Lower lobe of right lung (tissue), 2 donors: ENCODE data around the gene HTT. TPM values are rescaled to one million over a fixed set of nuclear protein-coding genes. Genes with fewer than 3 reads are reported as not detected.

Experiments used
- ATAC-seq, 2 donors: fragments of 200-7000 bp; cut with Tn5 transposase; one replicate each; pipeline ENCODE4 v1.9.1; 2020 to 2022; ENCODE audit warnings: mild to moderate bottlenecking in 2 of 2, moderate library complexity in 2 of 2
- DNase-seq: peaks from one replicate; pipeline ENCODE4 v3.0.0-alpha.2; 2020
- H3K27ac ChIP-seq: fragments of 200-600 bp; one replicate; pipeline ENCODE4 v1.8.0; 2022
- H3K27me3 ChIP-seq: fragments of 200-600 bp; one replicate; pipeline ENCODE4 v1.8.0; 2022; ENCODE audit warnings: low read depth
- H3K36me3 ChIP-seq: fragments of 200-600 bp; one replicate; pipeline ENCODE4 v1.8.0; 2022; ENCODE audit warnings: mild to moderate bottlenecking
- H3K4me1 ChIP-seq: fragments of 200-600 bp; one replicate; pipeline ENCODE4 v1.8.0; 2022
- H3K4me3 ChIP-seq: fragments of 200-600 bp; one replicate; pipeline ENCODE4 v1.8.0; 2022; ENCODE audit warnings: mild to moderate bottlenecking
- H3K9me3 ChIP-seq: fragments of 200-600 bp; one replicate; pipeline ENCODE4 v1.8.0; 2022
- intact Hi-C: fragments of 100-400 bp; cut with DNase I; formaldehyde crosslinking; loops from one replicate; pipeline ENCODE4 v1.11.0; 2022
- total RNA-seq: library from RNA; stranded (reverse); fragmentation: NEBNext Ultra II Directional; extraction: Animal tissue kit (Norgen Biotek cat#: 25700); gene quantifications from one replicate; pipeline ENCODE4 v1.2.1, GENCODE V29; 2021
- TF ChIP-seq, protein P1 (sequence below): fragments of 200-600 bp; IDR thresholded peaks from one replicate; pipeline ENCODE4 v1.8.0; 2022; ENCODE audit warnings: antibody characterized with exemption, mild to moderate bottlenecking
- donor health status: DM: no; HTN: yes; CAD: no; lungs with severe emphysema.

HTT gene
- total RNA-seq, 1 donor from 2014 or later: 73.1 TPM

GRCh38 chr4:3245676-3246075 lies 171.2 kb downstream of the HTT start:
- TF ChIP-seq, protein P1, sequence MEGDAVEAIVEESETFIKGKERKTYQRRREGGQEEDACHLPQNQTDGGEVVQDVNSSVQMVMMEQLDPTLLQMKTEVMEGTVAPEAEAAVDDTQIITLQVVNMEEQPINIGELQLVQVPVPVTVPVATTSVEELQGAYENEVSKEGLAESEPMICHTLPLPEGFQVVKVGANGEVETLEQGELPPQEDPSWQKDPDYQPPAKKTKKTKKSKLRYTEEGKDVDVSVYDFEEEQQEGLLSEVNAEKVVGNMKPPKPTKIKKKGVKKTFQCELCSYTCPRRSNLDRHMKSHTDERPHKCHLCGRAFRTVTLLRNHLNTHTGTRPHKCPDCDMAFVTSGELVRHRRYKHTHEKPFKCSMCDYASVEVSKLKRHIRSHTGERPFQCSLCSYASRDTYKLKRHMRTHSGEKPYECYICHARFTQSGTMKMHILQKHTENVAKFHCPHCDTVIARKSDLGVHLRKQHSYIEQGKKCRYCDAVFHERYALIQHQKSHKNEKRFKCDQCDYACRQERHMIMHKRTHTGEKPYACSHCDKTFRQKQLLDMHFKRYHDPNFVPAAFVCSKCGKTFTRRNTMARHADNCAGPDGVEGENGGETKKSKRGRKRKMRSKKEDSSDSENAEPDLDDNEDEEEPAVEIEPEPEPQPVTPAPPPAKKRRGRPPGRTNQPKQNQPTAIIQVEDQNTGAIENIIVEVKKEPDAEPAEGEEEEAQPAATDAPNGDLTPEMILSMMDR: no peak
- Histone ChIP-seq H3K36me3 (peaks cover 19% of the 10 kb centered on the region), H3K27ac (no peak overlapping the region), H3K9me3 (no peaks in the 10 kb centered on the region), H3K4me1 (no peaks in the 10 kb centered on the region), H3K27me3 (no peaks in the 10 kb centered on the region), H3K4me3 (no peak overlapping the region)
- ATAC-seq (no peak), DNase-seq (no peak)
- intact Hi-C loops: no loop called here

DNA sequence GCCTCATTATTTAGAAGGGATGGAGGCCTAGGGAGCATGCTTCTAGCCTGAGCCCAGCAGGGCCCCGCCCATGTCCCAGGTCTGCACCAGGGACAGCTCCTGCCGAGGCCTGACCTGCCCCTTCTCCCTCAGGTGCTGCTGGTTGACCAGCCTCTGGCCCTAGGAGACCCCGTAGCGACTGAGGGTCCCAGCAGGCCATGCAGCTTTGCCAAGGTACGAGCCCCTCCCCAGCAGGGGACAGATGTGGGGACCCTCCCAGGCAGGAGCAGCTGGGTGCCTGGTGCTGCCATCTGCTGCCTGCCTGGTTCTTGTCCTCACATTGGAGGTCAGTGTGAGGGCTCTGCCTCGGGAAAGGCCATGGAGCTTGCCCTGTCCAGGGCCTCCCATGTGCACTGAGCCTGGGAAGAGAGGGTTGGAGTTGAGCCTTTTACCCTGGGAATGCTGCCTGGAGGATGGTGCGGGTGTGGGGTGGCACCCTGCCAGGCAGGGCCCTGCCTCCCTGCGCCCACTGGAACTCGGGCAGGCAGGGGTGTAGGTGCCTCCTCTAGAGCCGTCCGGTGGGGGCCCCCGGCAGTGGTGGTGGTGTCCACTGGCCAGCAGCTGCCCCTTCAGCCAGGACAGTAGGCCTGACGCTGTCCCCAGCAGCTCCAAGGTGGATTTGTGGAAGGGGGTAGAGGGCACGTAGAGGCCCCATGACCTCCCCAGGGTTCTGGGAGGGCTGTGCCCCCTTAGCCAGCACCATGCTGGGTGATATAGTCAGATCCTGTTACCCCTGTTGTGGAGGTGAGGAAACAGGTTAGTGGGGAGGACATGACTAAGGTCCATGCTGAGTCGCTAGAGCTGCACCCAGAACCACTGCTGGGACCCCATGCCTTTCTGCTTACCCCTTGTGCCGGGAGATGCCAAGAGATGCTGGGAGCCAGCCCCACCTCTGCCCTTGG lies 172.2 kb downstream of the HTT start:
- no peak for DNase-seq

GRCh38 chr4:3247399-3248177 lies 173.1 kb downstream of the HTT start:
- ATAC-seq (no peak), DNase-seq (no peak)
- TF ChIP-seq, protein P1: no peak
- Histone ChIP-seq H3K36me3 (peaks cover 9% of the 10 kb centered on the region), H3K4me1 (no peaks in the 10 kb centered on the region), H3K9me3 (no peaks in the 10 kb centered on the region), H3K4me3 (no peak overlapping the region), H3K27me3 (no peaks in the 10 kb centered on the region), H3K27ac (no peak overlapping the region)
- intact Hi-C loops: no loop called here

More for the DNA sequence above, 172.2 kb downstream of the HTT start:
- H3K9me3 ChIP-seq: no peaks in the 10 kb centered on the region
- H3K4me1 ChIP-seq: no peaks in the 10 kb centered on the region
- no peaks in the 10 kb centered on the region for H3K27me3 ChIP-seq
- H3K4me3 ChIP-seq: no peak overlapping the region
- no peak overlapping the region for H3K27ac ChIP-seq
- peaks cover 9% of the 10 kb centered on the region for H3K36me3 ChIP-seq
- TF ChIP-seq, protein P1: no peak
- ATAC-seq: no peak
- intact Hi-C loops: no loop called here

GRCh38 chr4:3248178-3248480 lies 173.6 kb downstream of the HTT start:
- no peaks in the 10 kb centered on the region for H3K9me3 ChIP-seq
- DNase-seq: no peak
- no peak overlapping the region for H3K4me3 ChIP-seq
- H3K27me3 ChIP-seq: no peaks in the 10 kb centered on the region
- TF ChIP-seq, protein P1: no peak
- H3K27ac ChIP-seq: no peak overlapping the region
- H3K36me3 ChIP-seq: peaks cover 5% of the 10 kb centered on the region
- intact Hi-C loops: no loop called here
- no peak for ATAC-seq
- no peaks in the 10 kb centered on the region for H3K4me1 ChIP-seq

DNA sequence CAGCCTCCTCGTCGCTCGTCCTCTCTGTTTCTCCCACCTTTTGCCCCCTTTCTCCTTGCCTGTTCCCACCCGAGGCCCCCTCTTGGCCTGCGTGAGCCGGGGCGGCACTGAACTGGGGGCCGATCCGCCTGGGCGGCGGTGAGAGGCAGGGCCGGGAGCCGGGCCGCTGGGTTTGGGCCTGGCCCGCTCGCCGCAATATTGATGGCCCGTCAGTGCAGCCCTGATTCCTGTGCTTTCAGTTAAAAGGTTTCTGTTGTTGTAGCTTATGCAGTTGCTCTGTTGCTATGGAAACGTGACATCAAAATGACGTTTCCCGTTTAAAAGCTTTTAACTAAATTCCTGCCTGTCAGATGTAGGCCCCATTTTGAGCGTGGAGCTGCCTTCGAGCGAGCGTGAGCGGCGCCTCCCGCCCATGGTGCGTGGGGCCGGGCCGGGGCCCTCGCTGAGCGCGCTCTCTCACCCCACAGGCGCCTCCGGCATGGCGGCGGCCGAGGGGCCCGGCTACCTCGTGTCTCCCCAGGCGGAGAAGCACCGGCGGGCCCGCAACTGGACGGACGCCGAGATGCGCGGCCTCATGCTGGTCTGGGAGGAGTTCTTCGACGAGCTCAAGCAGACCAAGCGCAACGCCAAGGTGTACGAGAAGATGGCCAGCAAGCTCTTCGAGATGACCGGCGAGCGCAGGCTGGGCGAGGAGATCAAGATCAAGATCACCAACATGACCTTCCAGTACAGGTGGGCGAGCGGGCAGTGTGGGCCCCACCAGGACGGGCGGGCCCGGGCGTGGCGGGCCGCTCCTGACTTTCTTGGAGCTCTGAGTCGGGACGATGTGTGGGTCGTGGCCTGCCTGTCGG lies 174.6 kb downstream of the HTT start, which contains the start of gene MSANTD1:
Gene MSANTD1, plus strand, starts transcription at position 349 of the 851 bp plus-strand sequence. Its CDS starts 64 bp downstream, at position 413.
- TF ChIP-seq, protein P1: no peak
- no peak for ATAC-seq
- H3K27me3 ChIP-seq: no peaks in the 10 kb centered on the region
- no peak within 1 kb of the TSS for H3K27ac ChIP-seq
- H3K9me3 ChIP-seq: no peaks in the 10 kb centered on the region
- intact Hi-C loops: no loop called here
- H3K4me1 ChIP-seq: no peaks in the 10 kb centered on the region
- H3K4me3 ChIP-seq: no peak within 1 kb of the TSS
- no peak for DNase-seq
- no peaks in the 10 kb centered on the region for H3K36me3 ChIP-seq
